ENCODE results near the gene ST7. TPM values are rescaled to one million over a fixed set of nuclear protein-coding genes. Genes with fewer than 3 reads are reported as not detected.

Gene ST7
- total RNA-seq, 1 experiment from 2014 or later = 12.9 TPM

DNA sequence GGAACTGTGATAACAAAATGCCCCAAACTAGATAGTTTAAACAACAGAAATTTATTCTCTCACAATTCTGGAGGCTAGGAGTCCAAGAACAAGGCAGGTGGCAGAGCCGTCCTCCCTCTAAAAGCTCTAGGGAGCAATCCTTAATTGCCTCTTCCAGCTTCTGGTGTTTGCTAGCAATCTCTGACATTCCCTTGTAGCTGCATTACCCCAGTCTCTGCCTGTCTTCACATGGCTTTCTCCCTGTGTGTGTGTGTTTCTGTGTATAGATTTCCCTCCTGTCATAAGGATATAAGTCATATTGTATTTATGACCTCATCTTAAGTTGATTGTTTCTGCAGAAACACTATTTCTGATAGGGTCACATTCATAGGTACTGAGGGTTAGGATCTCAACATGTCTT, 192.0 kb downstream of the ST7 start:
- whole genome bisulfite sequencing (ENCODE audit: extremely low coverage, insufficient read length, low lambda C conversion rate) = no CpG with 5 or more reads among the region's 1 CpG
- H3K36me3 Mint-ChIP-seq (ENCODE audit: insufficient read depth in 1 of 3, low read depth in 3 of 3) = no peaks in the 10 kb centered on the region; a peak in 1 of 7 replicates
- Histone ChIP-seq H3K4me1 (ENCODE audit: insufficient read depth, low read length) (peaks cover 9% of the 10 kb centered on the region), H2BK120ac (ENCODE audit: low read depth, low read length, poor library complexity, severe bottlenecking) (no peak overlapping the region), H3K79me2 (ENCODE audit: insufficient read depth, low read length) (no peaks in the 10 kb centered on the region), H3K56ac (ENCODE audit: insufficient read length, low read depth, low read length) (no peak overlapping the region), H2BK15ac (ENCODE audit: low read depth, low read length) (no peak overlapping the region), H3K14ac (ENCODE audit: insufficient read depth, low read length) (no peak overlapping the region), H2BK12ac (ENCODE audit: insufficient read length, low read depth, low read length) (no peak overlapping the region), H3K9ac (ENCODE audit: extremely low read depth, insufficient read length, low read length) (no peak overlapping the region), H2AFZ (ENCODE audit: low read length) (no peak overlapping the region), H2BK5ac (ENCODE audit: insufficient read length, low read length) (no peak overlapping the region), H4K8ac (replicated peaks; ENCODE audit: insufficient read length, low read depth, low read length) (no peak overlapping the region), H3K4me2 (ENCODE audit: insufficient read depth, insufficient read length, low read length) (no peak overlapping the region), H3K27me3 (ENCODE audit: insufficient read depth, low read length) (no peaks in the 10 kb centered on the region), H3K23ac (ENCODE audit: insufficient read length, low read depth, low read length) (no peak overlapping the region), H3K27ac (ENCODE audit: insufficient read length, low read depth, low read length) (no peak overlapping the region), H3T11ph (ENCODE audit: low read length) (no peak overlapping the region), H2AK5ac (ENCODE audit: insufficient read length, low read length) (no peak overlapping the region), H3K23me2 (ENCODE audit: insufficient read length, low read depth, low read length, poor library complexity, severe bottlenecking) (no peaks in the 10 kb centered on the region), H3K18ac (ENCODE audit: insufficient read length, low read depth, low read length) (no peak overlapping the region), H4K91ac (ENCODE audit: insufficient read length, low read depth, low read length) (no peak overlapping the region), H3K4ac (ENCODE audit: low read depth, low read length) (no peak overlapping the region), H4K5ac (ENCODE audit: insufficient read length, low read depth, low read length) (no peak overlapping the region), H4K20me1 (ENCODE audit: control insufficient read depth, insufficient read depth, insufficient read length) (no peaks in the 10 kb centered on the region), H3K79me1 (ENCODE audit: insufficient read depth, low read depth, low read length, poor library complexity, severe bottlenecking) (no peaks in the 10 kb centered on the region), H2BK20ac (ENCODE audit: low read depth, low read length, poor library complexity, severe bottlenecking) (no peak overlapping the region), H3K9me3 (ENCODE audit: control insufficient read depth, low read depth, low read length) (no peaks in the 10 kb centered on the region)
- peaks cover 34 to 36% of the 10 kb centered on the region in 2 experiments for H3K4me1 Mint-ChIP-seq
- H3K9me3 Mint-ChIP-seq = no peaks in the 10 kb centered on the region; a peak in 1 of 5 replicates
- DNase-seq = no peak
- peak overlapping the region in 1 of 3 experiments; percentile 7; a peak in 1 of 7 replicates for H3K27ac Mint-ChIP-seq
- no peaks in the 10 kb centered on the region for H3K27me3 Mint-ChIP-seq (ENCODE audit: low read depth)
- no peak overlapping the region for H3K4me3 Mint-ChIP-seq
- TF ChIP-seq, protein P1, sequence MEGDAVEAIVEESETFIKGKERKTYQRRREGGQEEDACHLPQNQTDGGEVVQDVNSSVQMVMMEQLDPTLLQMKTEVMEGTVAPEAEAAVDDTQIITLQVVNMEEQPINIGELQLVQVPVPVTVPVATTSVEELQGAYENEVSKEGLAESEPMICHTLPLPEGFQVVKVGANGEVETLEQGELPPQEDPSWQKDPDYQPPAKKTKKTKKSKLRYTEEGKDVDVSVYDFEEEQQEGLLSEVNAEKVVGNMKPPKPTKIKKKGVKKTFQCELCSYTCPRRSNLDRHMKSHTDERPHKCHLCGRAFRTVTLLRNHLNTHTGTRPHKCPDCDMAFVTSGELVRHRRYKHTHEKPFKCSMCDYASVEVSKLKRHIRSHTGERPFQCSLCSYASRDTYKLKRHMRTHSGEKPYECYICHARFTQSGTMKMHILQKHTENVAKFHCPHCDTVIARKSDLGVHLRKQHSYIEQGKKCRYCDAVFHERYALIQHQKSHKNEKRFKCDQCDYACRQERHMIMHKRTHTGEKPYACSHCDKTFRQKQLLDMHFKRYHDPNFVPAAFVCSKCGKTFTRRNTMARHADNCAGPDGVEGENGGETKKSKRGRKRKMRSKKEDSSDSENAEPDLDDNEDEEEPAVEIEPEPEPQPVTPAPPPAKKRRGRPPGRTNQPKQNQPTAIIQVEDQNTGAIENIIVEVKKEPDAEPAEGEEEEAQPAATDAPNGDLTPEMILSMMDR (conservative IDR thresholded peaks at IDR 0.05) = no peak
